SK-N-SH (cell line): ENCODE measurements around the gene CRIP1.

Experiments
- CHD2 ChIP-seq: fragments of 150-350 bp; IDR thresholded peaks from 2 replicates; pipeline ENCODE4 v1.6.1; 2018; ENCODE audit warnings: low read length; ENCODE audit not compliant: partially characterized antibody
- EP300 ChIP-seq, 2 experiments: IDR thresholded peaks; 2 replicates each; pipeline versions ENCODE4 v1.4.0 to v1.6.1; 2012; ENCODE audit warnings: borderline replicate concordance in 1 of 2, low read depth in 1 of 2, low read length in 1 of 2
- EZH2phosphoT487 ChIP-seq: fragments of 200-600 bp; sonication (generic); IDR thresholded peaks from 2 replicates; pipeline ENCODE4 v1.6.1; 2017; ENCODE audit warnings: low read depth, mixed run types, mild to moderate bottlenecking, antibody characterized with exemption, moderate library complexity, borderline replicate concordance
- RCOR1 ChIP-seq: fragments of 150-350 bp; IDR thresholded peaks from 2 replicates; pipeline ENCODE4 v1.6.1; 2017; ENCODE audit warnings: antibody characterized with exemption, low read length
- RFX5 ChIP-seq: IDR thresholded peaks from 2 replicates; pipeline ENCODE4 v1.6.1; 2012; ENCODE audit warnings: mild to moderate bottlenecking, improper control_type of control experiment, low read length
- TCF12 ChIP-seq: IDR thresholded peaks from 2 replicates; pipeline ENCODE4 v1.4.0; 2012
- TEAD4 ChIP-seq: IDR thresholded peaks from 2 replicates; pipeline ENCODE4 v1.4.0; 2012; ENCODE audit warnings: mild to moderate bottlenecking, borderline replicate concordance; ENCODE audit not compliant: insufficient read depth
- TF ChIP-seq, protein P1 (sequence below): fragments of 200-600 bp; sonication (generic); IDR thresholded peaks from 2 replicates; pipeline ENCODE4 v1.6.1; 2017; ENCODE audit warnings: antibody characterized with exemption, mild to moderate bottlenecking, moderate library complexity
- TF ChIP-seq, protein P2 (sequence below): IDR thresholded peaks from 2 replicates; pipeline ENCODE4 v1.6.1; 2012; ENCODE audit warnings: mild to moderate bottlenecking, low read depth, low read length, moderate library complexity

DNA sequence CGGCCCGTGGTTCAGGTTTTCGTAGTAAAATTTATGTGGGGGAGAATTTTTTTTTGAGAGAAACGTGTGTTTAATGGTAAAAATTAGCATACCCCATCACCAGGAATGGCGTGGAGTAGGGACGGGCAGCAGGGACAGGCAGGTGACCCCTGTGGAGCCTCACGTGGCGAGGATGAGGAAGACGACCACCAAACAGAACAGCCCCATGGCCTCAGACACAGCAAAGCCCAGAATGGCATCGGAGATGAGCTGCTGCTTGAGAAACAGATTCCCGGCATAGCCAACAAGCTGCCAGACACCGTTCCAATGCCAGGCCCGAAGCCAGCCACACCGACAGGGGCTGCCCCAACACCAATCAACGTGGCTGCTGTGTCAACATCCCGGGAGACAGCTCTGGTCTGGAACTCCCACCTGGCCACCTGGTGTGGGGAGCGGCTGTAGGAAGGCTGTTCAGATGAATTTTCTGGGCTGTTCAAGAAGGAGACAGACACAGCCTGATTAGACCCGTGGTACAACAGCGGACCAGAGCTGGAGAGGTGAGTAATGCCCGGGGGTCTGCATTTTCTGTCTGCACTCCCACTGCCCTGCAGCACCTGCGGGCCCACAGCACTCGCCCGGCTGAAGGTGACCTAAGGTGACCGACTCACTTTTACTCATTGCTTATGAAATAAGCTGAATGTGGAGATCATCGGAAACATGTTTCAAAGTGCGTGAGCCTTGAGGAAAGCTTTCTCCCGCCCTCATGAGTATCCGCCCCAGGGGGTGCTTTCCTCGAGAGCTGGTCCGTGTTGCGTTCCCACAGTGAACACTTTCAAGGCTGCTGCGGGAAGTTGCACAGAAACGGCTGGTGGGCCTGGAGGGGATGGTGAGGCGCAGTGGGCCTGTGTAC, 50.2 kb downstream of the CRIP1 start:
- TF ChIP-seq, protein P1, sequence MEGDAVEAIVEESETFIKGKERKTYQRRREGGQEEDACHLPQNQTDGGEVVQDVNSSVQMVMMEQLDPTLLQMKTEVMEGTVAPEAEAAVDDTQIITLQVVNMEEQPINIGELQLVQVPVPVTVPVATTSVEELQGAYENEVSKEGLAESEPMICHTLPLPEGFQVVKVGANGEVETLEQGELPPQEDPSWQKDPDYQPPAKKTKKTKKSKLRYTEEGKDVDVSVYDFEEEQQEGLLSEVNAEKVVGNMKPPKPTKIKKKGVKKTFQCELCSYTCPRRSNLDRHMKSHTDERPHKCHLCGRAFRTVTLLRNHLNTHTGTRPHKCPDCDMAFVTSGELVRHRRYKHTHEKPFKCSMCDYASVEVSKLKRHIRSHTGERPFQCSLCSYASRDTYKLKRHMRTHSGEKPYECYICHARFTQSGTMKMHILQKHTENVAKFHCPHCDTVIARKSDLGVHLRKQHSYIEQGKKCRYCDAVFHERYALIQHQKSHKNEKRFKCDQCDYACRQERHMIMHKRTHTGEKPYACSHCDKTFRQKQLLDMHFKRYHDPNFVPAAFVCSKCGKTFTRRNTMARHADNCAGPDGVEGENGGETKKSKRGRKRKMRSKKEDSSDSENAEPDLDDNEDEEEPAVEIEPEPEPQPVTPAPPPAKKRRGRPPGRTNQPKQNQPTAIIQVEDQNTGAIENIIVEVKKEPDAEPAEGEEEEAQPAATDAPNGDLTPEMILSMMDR: no peak
- TF ChIP-seq RFX5: no peak
- TF ChIP-seq, protein P2, sequence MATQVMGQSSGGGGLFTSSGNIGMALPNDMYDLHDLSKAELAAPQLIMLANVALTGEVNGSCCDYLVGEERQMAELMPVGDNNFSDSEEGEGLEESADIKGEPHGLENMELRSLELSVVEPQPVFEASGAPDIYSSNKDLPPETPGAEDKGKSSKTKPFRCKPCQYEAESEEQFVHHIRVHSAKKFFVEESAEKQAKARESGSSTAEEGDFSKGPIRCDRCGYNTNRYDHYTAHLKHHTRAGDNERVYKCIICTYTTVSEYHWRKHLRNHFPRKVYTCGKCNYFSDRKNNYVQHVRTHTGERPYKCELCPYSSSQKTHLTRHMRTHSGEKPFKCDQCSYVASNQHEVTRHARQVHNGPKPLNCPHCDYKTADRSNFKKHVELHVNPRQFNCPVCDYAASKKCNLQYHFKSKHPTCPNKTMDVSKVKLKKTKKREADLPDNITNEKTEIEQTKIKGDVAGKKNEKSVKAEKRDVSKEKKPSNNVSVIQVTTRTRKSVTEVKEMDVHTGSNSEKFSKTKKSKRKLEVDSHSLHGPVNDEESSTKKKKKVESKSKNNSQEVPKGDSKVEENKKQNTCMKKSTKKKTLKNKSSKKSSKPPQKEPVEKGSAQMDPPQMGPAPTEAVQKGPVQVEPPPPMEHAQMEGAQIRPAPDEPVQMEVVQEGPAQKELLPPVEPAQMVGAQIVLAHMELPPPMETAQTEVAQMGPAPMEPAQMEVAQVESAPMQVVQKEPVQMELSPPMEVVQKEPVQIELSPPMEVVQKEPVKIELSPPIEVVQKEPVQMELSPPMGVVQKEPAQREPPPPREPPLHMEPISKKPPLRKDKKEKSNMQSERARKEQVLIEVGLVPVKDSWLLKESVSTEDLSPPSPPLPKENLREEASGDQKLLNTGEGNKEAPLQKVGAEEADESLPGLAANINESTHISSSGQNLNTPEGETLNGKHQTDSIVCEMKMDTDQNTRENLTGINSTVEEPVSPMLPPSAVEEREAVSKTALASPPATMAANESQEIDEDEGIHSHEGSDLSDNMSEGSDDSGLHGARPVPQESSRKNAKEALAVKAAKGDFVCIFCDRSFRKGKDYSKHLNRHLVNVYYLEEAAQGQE: no peak
- TF ChIP-seq EZH2phosphoT487: no peak
- TF ChIP-seq EP300 (IDR thresholded peaks at IDR 0.05; ENCODE audit: borderline replicate concordance in 1 of 2, low read depth in 1 of 2, low read length in 1 of 2): no peak
- TF ChIP-seq RCOR1: no peak
- no peak for TF ChIP-seq TCF12
- TF ChIP-seq CHD2: no peak
- TF ChIP-seq TEAD4: no peak
